IPS-15b (cell line): ENCODE data around the gene INS.
"Not testable (repeated sequence)": the region's sequence is repeated elsewhere in the genome, so short reads cannot be mapped to it uniquely, and the experiment has no call there.

Experiments used
- H3K27me3 ChIP-seq: one replicate; pipeline ENCODE4 v1.6.1; 2013; ENCODE audit warnings: low read length; ENCODE audit not compliant: control insufficient read depth, insufficient read depth
- H3K36me3 ChIP-seq: one replicate; pipeline ENCODE4 v1.6.1; 2013; ENCODE audit warnings: low read length; ENCODE audit not compliant: control insufficient read depth, insufficient read depth
- H3K4me1 ChIP-seq: one replicate; pipeline ENCODE4 v1.6.1; 2013; ENCODE audit warnings: mild to moderate bottlenecking, low read length; ENCODE audit not compliant: control insufficient read depth, insufficient read depth
- H3K4me3 ChIP-seq: one replicate; pipeline ENCODE4 v1.5.1; 2013; ENCODE audit warnings: low read depth, low read length
- H3K9ac ChIP-seq: one replicate; pipeline ENCODE4 v1.6.1; 2013; ENCODE audit warnings: low read depth, mild to moderate bottlenecking, low read length
- H3K9me3 ChIP-seq: one replicate; pipeline ENCODE4 v1.6.1; 2013; ENCODE audit warnings: mild to moderate bottlenecking, low read length; ENCODE audit not compliant: control insufficient read depth, insufficient read depth

The INS gene

GRCh38 chr11:2195756-2196088 is 34.7 kb upstream of the INS start:
- no peaks in the 10 kb centered on the region for H3K36me3 ChIP-seq
- no peaks in the 10 kb centered on the region for H3K9me3 ChIP-seq
- no peak overlapping the region for H3K9ac ChIP-seq
- H3K4me1 ChIP-seq: no peaks in the 10 kb centered on the region
- H3K4me3 ChIP-seq: no peak overlapping the region
- H3K27me3 ChIP-seq: peaks cover 9% of the 10 kb centered on the region

- Histone ChIP-seq H3K9me3 (no peaks in the 10 kb centered on the region), H3K4me3 (no peak overlapping the region), H3K9ac (no peak overlapping the region), H3K36me3 (no peaks in the 10 kb centered on the region), H3K27me3 (peaks cover 9% of the 10 kb centered on the region), H3K4me1 (no peaks in the 10 kb centered on the region)
These were observed 34.1 kb upstream of the INS start for GRCh38 chr11:2194877-2195755.

GRCh38 chr11:2193888-2194595 is 33.0 kb upstream of the INS start:
- not testable (repeated sequence) for H3K4me1 ChIP-seq, H3K27me3 ChIP-seq, H3K9me3 ChIP-seq, H3K4me3 ChIP-seq, H3K36me3 ChIP-seq, H3K9ac ChIP-seq

GRCh38 chr11:2193099-2193887 is 32.3 kb upstream of the INS start:
- Histone ChIP-seq H3K9ac (no peak overlapping the region), H3K9me3 (no peaks in the 10 kb centered on the region), H3K27me3 (peaks cover 9% of the 10 kb centered on the region), H3K4me3 (no peak overlapping the region), H3K4me1 (no peaks in the 10 kb centered on the region), H3K36me3 (no peaks in the 10 kb centered on the region)

- H3K9me3 ChIP-seq: no peaks in the 10 kb centered on the region
- no peak overlapping the region for H3K9ac ChIP-seq
- no peaks in the 10 kb centered on the region for H3K36me3 ChIP-seq
- H3K4me1 ChIP-seq: no peaks in the 10 kb centered on the region
- no peak overlapping the region for H3K4me3 ChIP-seq
- H3K27me3 ChIP-seq: peaks cover 9% of the 10 kb centered on the region
These were observed 31.4 kb upstream of the INS start for GRCh38 chr11:2192435-2192834.

- H3K4me1 ChIP-seq: no peaks in the 10 kb centered on the region
- H3K27me3 ChIP-seq: peaks cover 8% of the 10 kb centered on the region
- no peaks in the 10 kb centered on the region for H3K36me3 ChIP-seq
- no peak overlapping the region for H3K4me3 ChIP-seq
- no peak overlapping the region for H3K9ac ChIP-seq
- no peaks in the 10 kb centered on the region for H3K9me3 ChIP-seq
These were observed 30.9 kb upstream of the INS start for GRCh38 chr11:2191883-2192282.

GRCh38 chr11:2190657-2191471 is 29.9 kb upstream of the INS start:
- Histone ChIP-seq H3K27me3 (no peaks in the 10 kb centered on the region), H3K9ac (no peak overlapping the region), H3K9me3 (no peaks in the 10 kb centered on the region), H3K4me1 (no peaks in the 10 kb centered on the region), H3K4me3 (no peak overlapping the region), H3K36me3 (no peaks in the 10 kb centered on the region)

GRCh38 chr11:2189938-2190656 is 29.1 kb upstream of the INS start:
- Histone ChIP-seq H3K27me3 (no peaks in the 10 kb centered on the region), H3K9ac (no peak overlapping the region), H3K4me1 (no peaks in the 10 kb centered on the region), H3K4me3 (no peak overlapping the region), H3K9me3 (no peaks in the 10 kb centered on the region), H3K36me3 (no peaks in the 10 kb centered on the region)

GRCh38 chr11:2188745-2189144 is 27.7 kb upstream of the INS start:
- no peaks in the 10 kb centered on the region for H3K27me3 ChIP-seq
- no peak overlapping the region for H3K9ac ChIP-seq
- no peaks in the 10 kb centered on the region for H3K9me3 ChIP-seq
- H3K4me1 ChIP-seq: no peaks in the 10 kb centered on the region
- H3K36me3 ChIP-seq: no peaks in the 10 kb centered on the region
- no peak overlapping the region for H3K4me3 ChIP-seq

GRCh38 chr11:2187280-2187707 is 26.3 kb upstream of the INS start:
- Histone ChIP-seq H3K4me3 (no peak overlapping the region), H3K9me3 (no peaks in the 10 kb centered on the region), H3K36me3 (no peaks in the 10 kb centered on the region), H3K4me1 (no peaks in the 10 kb centered on the region), H3K9ac (no peak overlapping the region), H3K27me3 (no peaks in the 10 kb centered on the region)
